Esophagus muscularis mucosa (tissue), 4 donors: ENCODE measurements around the gene HMGN5.

Experiments used
- CTCF ChIP-seq, 3 experiments: fragments of 200-600 bp in 2 of 3; fragments of 450-650 bp in 1 of 3; sonication (generic) in 2 of 3; IDR thresholded peaks; one replicate each; pipeline ENCODE4 v1.5.1; 2017 to 2019; ENCODE audit warnings: antibody characterized with exemption in 3 of 3, mild to moderate bottlenecking in 2 of 3, moderate library complexity in 1 of 3
- EP300 ChIP-seq: sonication (generic); formaldehyde crosslinking; IDR thresholded peaks from one replicate; pipeline ENCODE4 v1.6.1; 2017; ENCODE audit warnings: antibody characterized with exemption
- POLR2A ChIP-seq: fragments of 450-650 bp; IDR thresholded peaks from one replicate; pipeline ENCODE4 v1.6.1; 2017; ENCODE audit warnings: antibody characterized with exemption, moderate library complexity, mild to moderate bottlenecking, low read depth
- POLR2AphosphoS5 ChIP-seq, 2 donors: sonication (generic); formaldehyde crosslinking; IDR thresholded peaks; one replicate each; pipeline ENCODE4 v1.6.1; 2017; ENCODE audit warnings: antibody characterized with exemption in 2 of 2

- TF ChIP-seq POLR2A (no peak), EP300 (no peak), CTCF (IDR thresholded peaks at IDR 0.05) (no peak), POLR2AphosphoS5 (IDR thresholded peaks at IDR 0.05) (no peak)
Measured at GRCh38 chrX:81232218-81232617, 30.5 kb upstream of the HMGN5 start.
